Activated CD4-positive, alpha-beta T cell treated with anti-CD3 and anti-CD28 coated beads for 1 hour (primary cell): ENCODE data around the gene RSPRY1.
A peak's percentile ranks its signal among the peaks of the same experiment; 100 is the strongest.
"Not testable (repeated sequence)": the region's sequence is repeated elsewhere in the genome, so short reads cannot be mapped to it uniquely, and the experiment has no call there.

Experiments
- DNase-seq: peaks from one replicate; pipeline ENCODE4 v3.0.0-alpha.2; 2020

The RSPRY1 gene

DNA sequence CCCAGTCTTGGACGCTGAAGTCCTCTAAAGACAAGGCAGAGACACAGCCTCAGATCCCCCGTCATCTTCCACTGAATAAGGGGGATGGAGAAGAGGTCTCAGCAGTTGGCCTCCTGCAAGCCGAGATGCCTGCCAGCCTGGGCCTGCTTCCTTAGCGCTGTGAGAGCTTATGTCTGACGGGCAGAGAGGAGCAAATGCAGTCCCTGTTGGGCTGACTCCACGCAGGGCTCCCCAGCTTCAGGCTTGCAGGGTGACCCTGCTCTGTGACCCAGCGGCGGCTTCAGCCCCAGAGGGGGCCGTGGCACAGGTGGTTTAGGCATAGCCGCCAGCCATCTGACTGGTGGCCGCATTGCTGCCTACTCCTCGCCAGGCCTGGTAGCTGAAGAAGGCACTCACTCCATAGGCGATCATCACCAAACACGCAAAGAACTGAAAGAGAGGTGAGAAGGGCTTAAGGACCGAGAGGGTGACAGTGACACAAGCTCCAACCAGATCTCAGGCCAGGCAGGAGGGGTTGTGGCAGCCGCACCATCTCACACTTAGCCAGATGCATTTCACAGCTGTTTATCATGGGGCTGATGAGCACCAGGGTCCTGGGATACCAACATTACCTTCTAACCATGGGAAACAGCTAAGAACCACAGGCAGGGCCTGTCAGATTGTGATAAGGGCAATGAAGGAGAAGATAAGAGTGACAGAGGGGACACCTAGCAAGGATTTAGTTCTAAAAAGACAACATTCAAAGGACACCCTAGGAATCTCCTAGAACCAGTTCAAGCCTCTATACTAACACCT is 70.7 kb downstream of the RSPRY1 start:
- DNase-seq, result no peak

GRCh38 chr16:57257455-57258070 is 71.4 kb downstream of the RSPRY1 start:
- DNase-seq, result no peak

DNA sequence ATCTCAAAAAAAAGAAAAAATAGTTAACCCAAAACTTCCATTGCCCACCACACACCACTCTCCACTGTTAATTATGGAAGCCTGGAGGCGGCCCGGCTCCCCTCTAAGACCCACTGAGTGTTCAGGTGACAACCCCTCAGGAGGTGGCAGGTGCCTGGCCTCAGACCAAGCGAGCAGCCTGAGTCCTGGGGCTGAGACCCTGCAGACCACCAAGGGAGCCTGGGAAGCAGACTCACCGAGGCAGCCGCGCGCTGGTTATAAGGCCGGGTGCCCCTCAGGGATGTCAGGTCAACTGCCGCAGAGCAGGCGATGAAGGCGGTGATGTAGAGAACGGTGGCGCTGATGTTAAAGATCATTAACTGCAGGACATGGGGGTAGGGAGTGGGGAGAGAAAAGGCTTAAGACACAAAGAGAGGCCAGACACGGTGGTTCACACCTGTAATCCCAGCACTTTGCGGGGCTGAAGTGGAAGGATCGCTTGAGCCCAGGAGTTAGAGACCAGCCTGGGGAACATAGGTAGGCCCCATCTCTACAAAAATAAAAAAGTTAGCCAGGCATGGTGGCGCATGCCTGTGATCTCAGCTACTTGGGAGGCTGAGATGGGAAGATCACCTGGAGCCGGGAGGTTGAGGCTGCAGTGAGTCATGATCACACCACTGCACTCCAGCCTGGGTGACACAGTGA is 72.2 kb downstream of the RSPRY1 start:
- DNase-seq, result no peak

DNA sequence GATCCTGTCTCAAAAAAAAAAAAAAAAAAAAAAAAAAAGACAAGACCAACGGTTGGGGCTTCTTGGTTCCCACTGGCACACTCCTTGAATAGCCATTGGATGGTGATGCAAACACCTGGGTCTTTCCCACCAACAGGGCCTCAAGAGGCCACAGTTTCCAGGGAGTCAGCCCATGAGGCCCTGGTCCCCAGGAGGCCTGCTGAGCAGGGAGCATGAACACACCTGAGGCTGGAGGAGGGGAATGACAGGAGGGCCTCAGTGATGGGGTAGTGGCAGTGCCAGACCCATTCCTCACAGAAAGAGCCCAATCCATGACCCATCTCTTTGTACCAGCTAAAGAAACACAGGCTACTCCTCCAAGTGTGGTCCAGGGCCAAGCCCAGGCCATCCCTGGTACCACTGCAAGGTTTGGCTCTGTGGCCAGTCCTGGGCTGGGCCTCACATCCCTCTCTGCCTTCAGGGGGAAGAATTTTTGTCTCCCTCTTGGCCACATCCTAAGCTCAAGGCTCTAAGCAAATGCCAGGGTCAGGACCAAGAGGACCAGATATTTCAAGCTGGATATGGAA is 72.9 kb downstream of the RSPRY1 start:
- no peak for DNase-seq

GRCh38 chr16:57260294-57260929 is 74.3 kb downstream of the RSPRY1 start:
- no peak for DNase-seq

GRCh38 chr16:57261806-57262205 is 75.7 kb downstream of the RSPRY1 start:
- no peak for DNase-seq

- DNase-seq, result no peak
Observed at GRCh38 chr16:57262841-57263540, 76.9 kb downstream of the RSPRY1 start.

GRCh38 chr16:57263541-57264351 is 77.6 kb downstream of the RSPRY1 start:
- DNase-seq, result no peak

DNA sequence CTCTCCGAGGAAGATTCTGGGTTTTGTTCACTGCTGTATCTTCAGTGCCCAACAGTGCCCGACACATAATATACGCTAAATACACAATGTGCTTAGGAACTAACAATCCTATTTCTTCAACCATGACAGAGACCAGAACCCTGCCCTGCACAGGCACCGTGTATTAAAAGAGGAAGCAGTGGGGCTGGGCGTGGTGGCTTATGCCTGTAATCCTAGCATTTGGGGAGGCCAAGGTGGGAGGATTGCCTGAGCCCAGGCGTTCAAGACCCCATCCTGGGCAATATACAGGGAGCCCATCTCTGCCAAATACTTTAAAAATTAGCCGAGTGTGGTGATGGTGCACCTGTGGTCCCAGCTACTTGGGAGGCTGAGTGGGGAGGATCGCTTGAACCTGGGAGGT is 78.3 kb downstream of the RSPRY1 start:
- no peak for DNase-seq

DNA sequence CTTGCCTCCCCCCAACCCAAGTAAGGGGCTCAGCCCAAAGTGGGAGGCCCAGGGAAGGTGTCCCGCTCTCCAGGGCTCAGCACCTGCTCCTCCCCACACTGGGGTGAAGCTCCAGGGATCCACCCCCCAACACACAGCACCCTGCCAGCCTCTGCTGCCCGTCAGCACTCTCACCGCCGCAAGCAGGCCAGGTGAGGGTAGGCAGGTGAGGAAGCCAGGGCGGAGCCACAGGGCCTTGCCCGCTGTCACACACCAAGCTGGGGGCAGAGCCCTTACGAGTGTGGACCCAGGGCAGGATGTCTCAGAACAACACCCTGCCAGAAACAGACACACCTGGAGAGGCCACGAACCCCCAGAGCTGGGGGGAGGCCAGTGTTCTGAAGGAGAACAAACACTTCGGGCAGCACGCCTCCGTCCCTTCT is 78.8 kb downstream of the RSPRY1 start:
- DNase-seq, result no peak

- DNase-seq, result no peak
Observed at GRCh38 chr16:57265850-57266530, 79.9 kb downstream of the RSPRY1 start.

DNA sequence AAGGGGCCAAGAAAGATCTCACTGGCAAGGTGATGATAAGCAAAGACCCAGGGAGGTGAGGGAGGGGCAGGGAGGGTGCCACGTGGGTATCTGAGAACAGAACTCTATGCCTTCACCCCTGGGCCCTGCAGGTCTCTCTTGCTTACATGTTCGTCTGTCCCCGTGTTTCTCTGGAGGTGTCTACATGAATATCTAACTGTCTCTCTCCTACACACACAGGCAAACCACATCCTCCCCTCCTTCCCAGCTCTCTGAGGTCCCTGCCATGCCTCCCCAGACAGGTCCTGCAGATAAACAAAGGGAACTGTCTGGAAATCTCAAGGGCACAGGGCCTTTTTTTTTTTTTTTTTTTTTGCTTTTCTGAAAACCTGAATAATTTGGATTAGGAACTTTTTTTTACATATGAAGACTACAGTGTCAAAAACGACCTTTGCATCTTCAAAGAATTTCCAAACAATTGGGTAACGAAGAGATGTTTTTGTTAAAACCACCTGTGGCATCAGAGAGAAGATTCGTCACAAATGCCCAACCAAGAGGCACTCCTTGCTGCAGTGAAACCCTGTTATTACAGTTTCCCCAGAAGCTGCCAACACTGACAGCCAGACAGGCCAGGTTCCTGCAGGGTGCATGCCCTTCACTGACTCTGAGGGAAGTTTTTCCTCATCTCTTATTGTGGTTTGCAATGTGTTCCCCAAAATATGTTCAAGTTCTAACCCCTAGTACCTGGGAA is 80.6 kb downstream of the RSPRY1 start:
- peak; percentile 15 for DNase-seq

GRCh38 chr16:57267343-57267742 is 81.2 kb downstream of the RSPRY1 start:
- not testable (repeated sequence) for DNase-seq

- no peak for DNase-seq
Observed at GRCh38 chr16:57268804-57269800, 83.0 kb downstream of the RSPRY1 start.

DNA sequence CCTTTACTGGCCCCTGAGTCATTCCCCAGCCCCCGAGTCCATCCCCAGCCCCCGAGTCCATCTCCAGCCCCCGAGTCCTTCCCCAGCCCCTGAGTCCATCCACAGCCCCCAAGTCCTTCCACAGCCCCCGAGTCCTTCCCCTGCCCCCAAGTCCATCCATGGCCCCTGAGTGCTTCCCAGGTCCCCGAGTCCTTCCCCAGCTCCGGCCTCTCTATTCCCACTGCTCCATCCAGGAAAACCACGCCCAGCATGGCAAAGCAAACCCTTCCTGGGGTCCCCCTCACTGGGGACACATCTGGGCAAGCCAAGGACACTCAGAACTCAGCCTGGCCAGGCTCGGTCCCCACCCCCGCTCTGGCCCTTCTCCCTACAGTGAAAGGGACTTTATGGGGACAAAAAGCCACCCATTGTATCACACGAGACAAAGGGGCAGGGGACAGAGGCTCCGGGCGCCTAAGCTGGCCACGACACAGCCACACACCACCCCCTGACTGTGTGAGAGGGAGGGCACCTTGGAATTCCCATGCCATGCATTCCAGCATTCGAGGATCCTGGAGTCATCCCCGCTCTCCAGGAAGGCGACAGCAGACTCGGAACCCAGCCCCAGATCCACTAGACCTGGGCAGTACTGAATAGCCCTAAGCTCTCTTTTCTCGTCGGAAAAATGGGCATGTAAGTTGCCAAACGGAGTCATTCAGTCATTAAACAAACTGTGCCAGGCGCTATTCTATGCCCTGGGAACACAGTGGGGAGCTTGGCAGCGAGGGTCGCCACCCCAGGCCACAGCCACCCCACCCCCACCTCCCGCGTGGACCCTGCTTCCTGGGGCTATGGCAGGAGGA is 84.3 kb downstream of the RSPRY1 start:
- DNase-seq, result no peak

DNA sequence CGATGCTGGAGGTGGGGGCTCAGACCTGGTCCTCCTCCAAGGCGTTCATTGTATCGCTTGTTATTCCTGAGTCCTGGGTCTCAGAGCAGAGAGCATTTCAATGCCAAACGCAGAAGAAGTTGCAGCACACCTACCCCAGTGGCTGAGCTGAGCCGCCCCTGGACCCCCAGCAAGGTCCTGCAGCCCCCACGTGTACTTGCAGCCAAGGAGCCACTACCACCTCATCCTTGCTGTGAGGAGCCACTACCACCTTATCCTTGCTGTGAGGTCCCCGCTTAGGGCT is 84.9 kb downstream of the RSPRY1 start:
- DNase-seq, result no peak

DNA sequence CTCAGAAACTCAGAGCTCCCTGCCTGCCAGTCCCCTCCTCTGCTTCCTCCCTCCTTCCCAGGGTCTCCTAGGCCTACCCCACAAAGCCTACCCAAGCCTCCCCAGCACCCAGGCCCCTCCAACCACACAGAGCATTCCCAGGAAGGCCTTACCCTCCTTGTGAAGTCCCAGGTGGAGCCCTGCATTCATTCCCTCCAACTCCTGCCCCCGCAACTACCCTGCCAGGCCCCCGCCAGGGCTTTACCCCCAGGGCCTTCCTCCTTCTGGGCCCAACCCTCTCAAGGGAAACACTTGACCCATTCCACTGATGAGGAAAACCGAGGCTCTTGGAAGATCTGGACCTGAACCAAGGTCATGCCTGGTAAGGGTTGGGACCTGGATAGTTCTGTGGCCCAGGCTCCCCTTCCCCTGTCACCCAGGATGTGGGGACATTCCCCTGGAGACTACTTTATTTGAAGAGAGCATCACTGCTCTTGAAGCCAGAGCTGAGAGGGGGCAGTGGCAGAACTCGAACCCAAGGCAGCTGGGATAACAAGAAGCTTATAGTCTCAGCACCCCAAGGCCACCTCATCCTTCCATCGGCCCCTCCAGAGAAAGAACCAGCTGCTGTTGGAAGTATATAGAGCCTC is 85.9 kb downstream of the RSPRY1 start:
- no peak for DNase-seq

- DNase-seq, result no peak
Observed at GRCh38 chr16:57273359-57273758, 87.2 kb downstream of the RSPRY1 start.
